Cardiac ventricle fibroblast (primary cell): ENCODE measurements around the gene ATCAY. TPM values are rescaled to one million over a fixed set of nuclear protein-coding genes. Genes with fewer than 3 reads are reported as not detected.

Experiments
- total RNA-seq: library from RNA; depleted of rRNA; stranded (reverse); fragments of >200 nt; gene quantifications from 2 replicates; pipeline ENCODE4 v1.2.3, GENCODE V29; 2015

Gene ATCAY, protein sequence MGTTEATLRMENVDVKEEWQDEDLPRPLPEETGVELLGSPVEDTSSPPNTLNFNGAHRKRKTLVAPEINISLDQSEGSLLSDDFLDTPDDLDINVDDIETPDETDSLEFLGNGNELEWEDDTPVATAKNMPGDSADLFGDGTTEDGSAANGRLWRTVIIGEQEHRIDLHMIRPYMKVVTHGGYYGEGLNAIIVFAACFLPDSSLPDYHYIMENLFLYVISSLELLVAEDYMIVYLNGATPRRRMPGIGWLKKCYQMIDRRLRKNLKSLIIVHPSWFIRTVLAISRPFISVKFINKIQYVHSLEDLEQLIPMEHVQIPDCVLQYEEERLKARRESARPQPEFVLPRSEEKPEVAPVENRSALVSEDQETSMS
- not detected in 2 replicates for total RNA-seq

DNA sequence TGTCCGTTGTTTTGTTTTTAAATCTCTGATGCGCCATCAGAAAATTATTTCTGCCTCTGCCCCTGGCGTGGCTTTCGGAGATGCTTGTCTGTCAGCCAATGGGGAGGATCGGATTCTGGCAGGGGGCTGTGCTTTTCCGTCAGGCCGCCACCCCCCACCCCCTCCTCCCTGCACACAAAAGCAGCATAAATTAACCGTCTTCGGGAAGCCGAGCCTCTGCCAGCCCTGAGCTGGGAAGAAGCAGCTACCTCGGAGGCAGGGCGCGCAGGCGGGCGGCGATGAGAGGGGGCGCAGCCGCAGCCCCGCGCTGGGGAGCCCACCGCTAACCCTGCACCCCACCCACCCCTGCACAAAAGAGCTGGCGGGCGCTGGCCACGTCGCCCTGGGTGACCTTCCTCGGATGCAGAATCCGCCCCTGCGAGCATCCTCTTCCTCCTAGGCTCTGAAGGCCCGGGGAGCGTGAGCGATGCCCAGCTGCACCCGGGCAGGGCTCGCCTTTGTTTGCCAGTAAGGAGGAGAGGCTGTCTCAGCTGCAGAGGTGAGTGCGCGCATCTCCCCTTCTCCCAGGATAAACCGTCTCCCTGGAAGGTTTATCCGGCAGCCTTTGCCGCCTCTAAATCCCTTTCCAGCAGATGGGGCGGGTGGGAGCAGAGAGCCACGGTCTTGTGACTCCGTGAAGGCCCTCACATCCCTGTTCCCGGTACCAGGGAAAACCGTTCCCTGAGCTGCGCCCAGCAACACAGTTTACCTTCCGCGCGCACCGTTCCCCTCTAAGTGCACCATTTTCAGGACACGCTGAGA, at the start of gene ATCAY:
Gene ATCAY, plus strand, starts transcription at position 215 of the 801 bp plus-strand sequence. CDS start 5,083 bp downstream, outside the sequence.

DNA sequence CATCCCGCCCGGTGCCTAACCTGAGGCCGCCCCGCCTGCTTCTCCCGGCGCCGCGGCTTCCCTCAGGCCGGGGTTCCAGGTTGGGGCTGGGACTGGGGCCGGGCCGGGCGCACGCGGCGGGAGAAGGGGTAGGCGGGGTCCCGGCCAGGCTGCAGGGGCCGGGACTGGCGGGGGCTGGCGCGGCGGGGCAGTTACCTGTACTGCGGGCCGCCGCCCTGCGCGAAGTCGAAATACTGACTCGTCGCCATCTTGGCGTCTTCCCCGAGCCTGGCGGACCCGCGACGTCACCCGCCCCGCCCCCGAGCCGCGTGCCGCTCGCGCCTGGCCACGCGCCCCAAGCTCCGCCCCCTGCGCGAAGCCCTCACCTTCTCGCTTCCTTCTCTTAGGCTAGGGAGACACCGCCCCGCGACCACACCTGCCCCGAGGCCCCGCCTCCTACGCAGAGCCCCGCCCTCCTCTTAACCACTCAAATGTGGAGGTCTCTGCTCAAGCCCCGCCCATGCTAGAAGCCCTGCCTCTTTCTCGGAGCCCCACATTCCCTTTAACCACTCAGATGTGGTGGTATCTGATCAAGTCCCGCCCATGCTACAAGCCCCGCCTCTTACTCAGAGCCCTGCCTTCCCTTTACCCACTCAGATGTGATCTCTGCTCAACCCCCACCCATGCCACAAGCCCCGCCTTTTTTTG, 11.6 kb upstream of the ATCAY start, which contains the start of gene ZFR2:
Gene ZFR2, minus strand, starts transcription at position 269 of the 687 bp plus-strand sequence. Its CDS starts 21 bp downstream, at position 248.

DNA sequence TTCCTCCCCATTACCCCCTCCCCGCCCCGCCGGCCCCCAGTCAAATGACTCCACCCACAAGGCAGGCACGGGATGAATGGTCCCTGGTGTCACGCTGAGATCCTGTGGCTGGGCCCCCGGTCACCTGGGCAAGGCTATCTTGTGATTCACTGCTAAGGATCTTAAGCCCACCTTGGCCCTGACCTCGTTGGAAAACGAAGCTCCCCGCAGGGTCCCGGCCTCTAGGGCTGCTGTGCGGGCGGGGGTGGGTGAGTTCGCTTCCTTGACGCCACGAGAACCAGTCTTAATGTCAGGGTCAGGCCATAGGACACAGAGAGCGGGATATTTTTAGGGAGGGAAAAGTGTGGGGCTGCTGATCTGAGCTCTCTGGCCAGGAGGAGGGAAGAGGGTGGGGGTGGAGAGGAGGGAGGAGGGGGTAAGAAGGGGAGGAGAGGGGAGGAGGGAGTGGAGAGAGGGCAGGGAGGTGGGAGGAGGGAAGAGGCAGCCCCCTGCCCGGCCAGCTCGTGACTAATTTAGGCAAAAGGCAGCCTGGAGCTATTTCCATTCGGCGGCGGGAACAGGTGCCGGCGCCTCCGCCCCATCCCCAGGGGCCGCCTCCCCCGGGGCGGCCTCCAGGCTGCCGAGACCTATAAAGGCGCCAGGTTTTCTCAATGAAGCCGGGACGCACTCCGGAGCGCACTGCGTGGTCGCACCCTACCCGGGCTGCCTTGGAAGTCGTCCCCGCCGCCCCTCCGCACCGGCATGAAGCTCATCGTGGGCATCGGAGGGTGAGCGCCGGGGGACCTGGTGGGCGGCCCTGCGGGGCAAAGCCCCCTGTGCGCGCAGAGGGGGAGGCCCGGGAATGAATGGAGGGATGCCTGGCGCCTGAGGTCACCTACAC, 52.7 kb downstream of the ATCAY start, which contains the start of gene NMRK2:
Gene NMRK2, plus strand, starts transcription at position 139 of the 880 bp plus-strand sequence. Its CDS starts 603 bp downstream, at position 742.

DNA sequence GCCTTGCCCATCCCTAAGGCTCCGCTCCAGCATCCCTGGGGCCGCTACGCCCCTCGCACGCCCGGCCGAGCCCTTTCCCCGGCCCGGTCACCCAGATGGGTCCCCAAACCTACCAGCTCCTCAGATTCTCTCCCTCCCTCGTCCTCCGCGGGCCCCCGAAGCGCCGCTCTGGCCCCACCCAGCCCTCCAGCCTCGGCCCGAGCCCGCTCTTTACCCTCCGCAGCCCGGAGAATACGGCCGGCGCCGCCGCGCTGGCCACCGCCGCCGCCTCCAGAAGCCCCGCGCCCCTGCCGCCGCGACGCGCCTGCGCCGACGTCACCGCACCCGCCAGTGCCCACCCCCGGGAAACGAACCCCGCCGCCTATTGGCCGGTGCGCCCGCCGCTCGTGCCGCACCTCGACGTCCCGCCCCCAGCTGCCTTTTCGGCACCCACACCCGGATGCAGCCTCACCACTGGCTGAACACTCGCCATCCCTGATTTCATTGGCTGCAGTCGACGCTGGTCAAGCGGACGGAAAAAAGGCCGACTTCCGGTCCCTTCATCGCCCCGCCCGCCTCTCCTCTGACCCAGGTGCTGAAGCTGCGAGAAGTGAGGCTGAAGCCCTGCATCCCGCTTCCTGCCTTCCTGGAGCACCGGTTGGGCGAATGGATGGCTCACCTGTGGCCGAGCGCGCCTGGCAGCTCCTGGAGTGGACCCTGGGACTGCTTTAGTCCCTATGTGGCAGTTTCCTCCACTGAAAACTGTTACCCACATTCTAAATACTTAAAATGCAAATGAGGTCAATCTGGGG, 90.5 kb downstream of the ATCAY start, which contains the start of gene DAPK3:
Gene DAPK3, minus strand, starts transcription at position 292 of the 791 bp plus-strand sequence. CDS start 1,364 bp downstream, outside the sequence.

Other genes with a start within 250 kb of the ATCAY start
- gene PIP5K1C, start 180.2 kb upstream of the ATCAY start, total RNA-seq, result 33.2 and 39.6 TPM in 2 replicates
- gene TJP3, start 172.3 kb upstream of the ATCAY start, total RNA-seq, result not detected in 2 replicates
- 28.3 and 33.3 TPM in 2 replicates for gene APBA3, start 119.0 kb upstream of the ATCAY start, total RNA-seq
- gene MRPL54, start 118.0 kb upstream of the ATCAY start, total RNA-seq, result 46.8 and 67.6 TPM in 2 replicates
- not detected in 2 replicates for gene RAX2, start 108.5 kb upstream of the ATCAY start, total RNA-seq
- gene MATK, start 94.3 kb upstream of the ATCAY start, total RNA-seq, result not detected in 2 replicates
- not detected in 2 replicates for gene ZFR2, start 11.6 kb upstream of the ATCAY start, total RNA-seq
- not detected in 2 replicates for gene NMRK2, start 52.4 kb downstream of the ATCAY start, total RNA-seq
- 49.3 and 59.2 TPM in 2 replicates for gene DAPK3, start 90.4 kb downstream of the ATCAY start, total RNA-seq
- 3,060 and 3,544 TPM in 2 replicates for gene EEF2, start 104.8 kb downstream of the ATCAY start, total RNA-seq
- 10.1 and 10.8 TPM in 2 replicates for gene PIAS4, start 127.1 kb downstream of the ATCAY start, total RNA-seq
- 53.6 and 56.2 TPM in 2 replicates for gene ZBTB7A, start 186.2 kb downstream of the ATCAY start, total RNA-seq
- 154 and 160 TPM in 2 replicates for gene MAP2K2, start 243.4 kb downstream of the ATCAY start, total RNA-seq